Measurements from ENCODE around the gene BICD1.

DNA sequence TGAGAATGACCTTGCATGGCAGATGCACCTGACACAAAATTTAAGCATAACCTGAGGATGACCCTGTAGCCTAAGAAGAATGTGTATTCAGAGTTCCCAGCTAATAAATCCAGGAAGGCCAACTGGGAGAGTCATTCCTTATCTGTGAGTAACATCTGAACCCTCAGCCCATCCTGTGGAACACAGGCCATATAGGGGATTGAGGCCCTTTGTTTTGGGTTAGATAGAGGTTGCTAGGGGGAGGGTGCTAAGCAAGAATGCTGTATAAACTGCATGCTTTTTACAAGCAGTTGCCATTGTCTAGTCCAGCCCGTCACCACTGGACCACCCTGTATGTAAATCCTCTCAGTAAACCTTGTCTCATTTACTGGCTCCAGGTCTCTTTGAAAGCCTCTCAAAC is 77.0 kb downstream of the BICD1 start:
- TF ChIP-seq, protein P1, sequence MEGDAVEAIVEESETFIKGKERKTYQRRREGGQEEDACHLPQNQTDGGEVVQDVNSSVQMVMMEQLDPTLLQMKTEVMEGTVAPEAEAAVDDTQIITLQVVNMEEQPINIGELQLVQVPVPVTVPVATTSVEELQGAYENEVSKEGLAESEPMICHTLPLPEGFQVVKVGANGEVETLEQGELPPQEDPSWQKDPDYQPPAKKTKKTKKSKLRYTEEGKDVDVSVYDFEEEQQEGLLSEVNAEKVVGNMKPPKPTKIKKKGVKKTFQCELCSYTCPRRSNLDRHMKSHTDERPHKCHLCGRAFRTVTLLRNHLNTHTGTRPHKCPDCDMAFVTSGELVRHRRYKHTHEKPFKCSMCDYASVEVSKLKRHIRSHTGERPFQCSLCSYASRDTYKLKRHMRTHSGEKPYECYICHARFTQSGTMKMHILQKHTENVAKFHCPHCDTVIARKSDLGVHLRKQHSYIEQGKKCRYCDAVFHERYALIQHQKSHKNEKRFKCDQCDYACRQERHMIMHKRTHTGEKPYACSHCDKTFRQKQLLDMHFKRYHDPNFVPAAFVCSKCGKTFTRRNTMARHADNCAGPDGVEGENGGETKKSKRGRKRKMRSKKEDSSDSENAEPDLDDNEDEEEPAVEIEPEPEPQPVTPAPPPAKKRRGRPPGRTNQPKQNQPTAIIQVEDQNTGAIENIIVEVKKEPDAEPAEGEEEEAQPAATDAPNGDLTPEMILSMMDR (IDR thresholded peaks at IDR 0.05; ENCODE audit: low read depth, low read length, poor library complexity, severe bottlenecking) = no peak
- no peak for TF ChIP-seq EZH2phosphoT487 (IDR thresholded peaks at IDR 0.05; ENCODE audit: borderline replicate concordance, low read length)

Data from DOHH2 (cell line).